GM18858 (cell line): Measurements from ENCODE around the gene SPTBN1.

Source experiments
- ATAC-seq: cut with Tn5 transposase; IDR thresholded peaks from one replicate; pipeline ENCODE4 v1.9.1; 2021; ENCODE audit not compliant: unreplicated experiment

SPTBN1 gene

DNA sequence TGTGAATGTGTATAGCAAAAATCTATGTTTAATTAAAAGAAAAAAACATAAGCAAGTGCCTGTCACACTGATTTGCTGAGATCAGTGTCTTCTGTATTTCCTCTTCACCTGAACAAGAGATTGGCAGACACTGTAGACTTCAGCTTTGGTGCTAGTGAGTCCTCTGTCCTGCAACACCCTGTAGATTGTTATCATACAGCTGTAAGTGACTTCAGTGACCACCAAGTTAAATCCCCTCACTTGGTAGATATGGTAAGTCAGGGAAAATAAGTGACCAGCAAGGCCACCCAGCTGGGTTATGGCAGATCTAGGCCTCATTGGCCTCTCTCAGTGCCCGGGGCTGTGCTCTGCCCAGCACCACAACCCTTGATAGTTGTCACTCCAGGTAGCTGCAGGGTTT lies 147.7 kb downstream of the SPTBN1 start:
- no peak for ATAC-seq

DNA sequence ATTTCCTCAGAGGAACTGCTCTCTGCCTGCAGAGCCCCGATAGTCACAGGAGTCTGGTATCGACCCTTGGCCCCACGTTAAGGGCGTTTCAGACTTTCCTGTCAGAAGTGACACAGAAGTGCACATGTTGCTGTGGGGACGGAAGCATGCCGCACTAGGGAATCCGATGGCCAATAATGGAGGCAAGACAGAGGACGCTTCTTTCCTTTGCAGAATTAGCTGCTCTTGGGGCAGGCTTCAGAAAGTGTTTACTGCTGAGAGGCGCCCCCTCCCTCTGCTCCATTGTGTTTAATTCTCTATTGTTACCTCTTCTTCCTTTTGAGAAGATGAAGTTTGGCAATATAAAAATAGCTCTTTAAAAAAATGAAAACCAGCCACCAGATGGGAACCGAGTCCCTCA lies 148.7 kb downstream of the SPTBN1 start:
- ATAC-seq = no peak

DNA sequence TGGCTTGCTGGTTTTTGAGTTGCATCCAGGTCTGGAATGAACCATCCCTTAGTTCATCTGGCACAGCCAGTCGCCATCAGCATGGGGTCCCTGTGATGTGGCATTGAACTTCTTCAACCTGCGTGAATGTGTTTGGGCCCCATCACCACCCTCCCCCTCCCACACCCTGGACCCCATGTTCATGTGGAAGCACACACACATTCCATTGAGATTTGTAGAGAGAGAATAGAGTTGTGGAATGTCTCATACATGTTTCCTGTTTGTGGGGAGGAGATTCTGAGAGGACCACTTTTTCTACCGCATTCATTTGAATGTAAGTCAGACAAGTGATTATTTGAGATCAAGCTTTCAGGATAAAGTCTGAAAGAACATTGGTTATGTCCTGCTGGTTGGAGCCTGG lies 149.7 kb downstream of the SPTBN1 start:
- no peak for ATAC-seq

- ATAC-seq = no peak
Measured at GRCh38 chr2:54606393-54606958, 150.3 kb downstream of the SPTBN1 start.

DNA sequence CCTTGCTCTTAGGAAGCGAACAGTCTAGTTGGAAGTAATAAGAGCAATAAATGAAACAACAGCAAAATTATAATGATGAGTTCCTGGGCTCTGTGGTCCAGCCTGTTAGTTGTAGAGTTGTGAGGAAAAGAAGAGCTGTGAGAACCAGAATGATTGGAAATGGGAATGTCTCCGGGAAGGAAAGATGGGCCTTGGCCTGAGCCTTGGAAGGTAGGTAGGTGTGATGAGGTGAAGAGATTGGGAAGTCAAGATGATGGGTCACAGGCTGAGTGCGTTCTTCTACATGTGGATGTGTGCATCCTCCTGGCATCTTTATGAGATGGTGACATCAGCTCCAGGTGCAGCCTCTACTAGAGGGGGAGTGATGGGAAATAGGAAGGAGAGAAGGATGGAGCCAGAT lies 152.1 kb downstream of the SPTBN1 start:
- ATAC-seq = no peak

GRCh38 chr2:54609241-54609640 lies 153.1 kb downstream of the SPTBN1 start:
- no peak for ATAC-seq

DNA sequence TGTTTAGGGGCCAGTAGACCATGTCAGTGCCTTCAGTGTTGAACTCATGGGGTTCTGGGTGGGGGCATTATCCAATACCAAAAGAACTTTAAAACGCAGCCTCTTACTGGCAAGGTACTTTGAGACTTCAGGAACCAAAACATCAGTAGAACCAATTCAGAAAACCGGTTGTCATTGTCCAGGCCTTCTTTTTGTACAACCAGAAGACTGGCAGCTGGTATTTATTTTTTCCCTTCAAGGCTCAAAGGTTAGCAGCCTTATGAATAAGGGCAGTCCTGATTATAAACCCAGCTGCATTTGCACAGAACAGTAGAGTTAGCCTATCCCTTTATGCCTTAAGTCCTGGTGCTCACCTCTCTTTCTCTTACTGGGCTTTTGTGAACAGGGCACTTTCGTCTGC lies 153.5 kb downstream of the SPTBN1 start:
- no peak for ATAC-seq

DNA sequence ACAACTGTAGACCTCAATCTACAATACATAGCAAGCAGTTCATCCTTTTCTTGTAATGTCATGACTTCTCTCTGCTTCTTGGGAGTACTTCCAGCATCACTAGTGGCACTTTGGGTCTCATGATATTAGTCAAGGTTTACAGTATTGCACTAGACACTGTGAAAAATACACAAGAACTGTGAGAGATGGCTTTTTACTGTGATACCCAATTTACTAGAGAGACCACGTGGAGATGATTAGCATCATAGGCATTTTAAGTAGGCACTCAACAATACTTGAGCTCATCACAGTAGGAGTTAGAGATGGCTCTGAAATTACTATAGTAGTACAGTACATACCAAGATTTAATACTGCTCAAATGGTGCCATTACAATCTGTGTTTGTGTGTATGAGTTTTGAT lies 154.6 kb downstream of the SPTBN1 start:
- no peak for ATAC-seq

DNA sequence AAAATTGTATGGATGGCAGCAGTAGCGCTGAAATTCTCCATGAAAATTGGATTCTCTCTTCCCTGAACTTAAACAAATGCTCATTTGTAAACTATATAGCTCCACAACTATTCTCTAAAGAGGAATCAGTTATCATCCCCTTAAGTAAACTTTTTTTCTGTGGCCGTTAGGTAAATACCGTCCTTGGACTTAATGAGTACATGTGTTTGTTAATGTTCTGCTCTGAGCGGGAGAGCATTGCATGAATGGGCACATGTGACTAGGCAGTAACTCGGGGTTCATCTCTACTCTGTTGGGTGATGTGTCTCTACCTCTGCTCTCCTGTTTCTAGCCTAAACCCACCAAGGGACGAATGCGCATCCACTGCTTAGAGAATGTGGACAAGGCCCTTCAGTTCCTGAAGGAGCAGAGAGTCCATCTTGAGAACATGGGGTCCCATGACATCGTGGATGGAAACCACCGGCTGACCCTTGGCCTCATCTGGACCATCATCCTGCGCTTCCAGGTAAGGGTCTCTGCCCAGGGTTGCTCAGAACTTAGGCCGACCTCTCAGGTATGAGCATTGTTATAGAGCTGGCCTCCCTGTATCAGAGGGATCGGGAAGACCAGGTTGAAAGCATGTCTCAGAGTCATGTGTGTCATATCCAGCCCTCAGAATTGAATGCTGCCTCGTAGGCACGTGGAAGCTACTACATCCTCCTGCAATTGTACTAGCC lies 155.9 kb downstream of the SPTBN1 start:
- ATAC-seq = no peak

DNA sequence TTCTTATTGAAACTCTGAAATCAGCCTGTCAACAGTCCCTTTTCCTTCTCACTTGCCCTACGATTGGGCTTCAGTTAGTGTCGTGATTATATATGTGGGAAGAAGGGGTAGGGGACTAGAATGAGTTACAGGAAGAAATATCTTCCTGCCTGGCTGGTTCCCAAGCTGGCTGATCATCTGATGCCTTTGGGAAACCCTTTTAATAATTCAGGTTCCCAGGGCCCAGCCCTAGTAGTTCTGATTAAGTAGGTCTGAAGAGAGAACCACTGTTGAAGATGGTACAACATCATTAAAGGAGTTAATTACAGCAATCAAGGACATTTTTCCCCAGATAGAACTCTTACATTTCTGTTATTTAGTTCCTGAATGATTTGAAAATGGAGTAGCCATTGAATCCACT lies 157.3 kb downstream of the SPTBN1 start:
- ATAC-seq = no peak

GRCh38 chr2:54613794-54614257 lies 157.7 kb downstream of the SPTBN1 start:
- ATAC-seq = no peak

DNA sequence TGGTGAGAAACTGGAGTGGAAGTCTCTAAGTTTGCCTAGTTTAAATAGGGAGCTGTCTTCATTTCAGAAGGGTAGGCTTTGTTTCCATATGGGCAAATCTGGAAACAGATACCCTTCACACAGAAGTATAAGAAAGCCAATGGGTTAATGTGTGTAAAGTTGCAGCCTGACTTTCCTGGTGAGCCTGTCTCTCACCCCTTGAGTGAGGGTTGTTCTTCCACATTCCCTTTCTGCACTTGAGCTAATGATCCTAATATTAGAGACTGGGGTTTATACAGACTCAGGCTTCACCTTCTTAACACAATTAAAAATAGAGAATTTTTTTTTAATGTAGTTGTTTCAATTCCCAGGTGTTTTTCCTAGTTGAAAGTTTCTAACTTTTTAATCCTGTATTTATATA lies 158.7 kb downstream of the SPTBN1 start:
- ATAC-seq = no peak

GRCh38 chr2:54615832-54616534 lies 159.9 kb downstream of the SPTBN1 start:
- ATAC-seq = no peak

GRCh38 chr2:54617409-54617808 lies 161.3 kb downstream of the SPTBN1 start:
- no peak for ATAC-seq

DNA sequence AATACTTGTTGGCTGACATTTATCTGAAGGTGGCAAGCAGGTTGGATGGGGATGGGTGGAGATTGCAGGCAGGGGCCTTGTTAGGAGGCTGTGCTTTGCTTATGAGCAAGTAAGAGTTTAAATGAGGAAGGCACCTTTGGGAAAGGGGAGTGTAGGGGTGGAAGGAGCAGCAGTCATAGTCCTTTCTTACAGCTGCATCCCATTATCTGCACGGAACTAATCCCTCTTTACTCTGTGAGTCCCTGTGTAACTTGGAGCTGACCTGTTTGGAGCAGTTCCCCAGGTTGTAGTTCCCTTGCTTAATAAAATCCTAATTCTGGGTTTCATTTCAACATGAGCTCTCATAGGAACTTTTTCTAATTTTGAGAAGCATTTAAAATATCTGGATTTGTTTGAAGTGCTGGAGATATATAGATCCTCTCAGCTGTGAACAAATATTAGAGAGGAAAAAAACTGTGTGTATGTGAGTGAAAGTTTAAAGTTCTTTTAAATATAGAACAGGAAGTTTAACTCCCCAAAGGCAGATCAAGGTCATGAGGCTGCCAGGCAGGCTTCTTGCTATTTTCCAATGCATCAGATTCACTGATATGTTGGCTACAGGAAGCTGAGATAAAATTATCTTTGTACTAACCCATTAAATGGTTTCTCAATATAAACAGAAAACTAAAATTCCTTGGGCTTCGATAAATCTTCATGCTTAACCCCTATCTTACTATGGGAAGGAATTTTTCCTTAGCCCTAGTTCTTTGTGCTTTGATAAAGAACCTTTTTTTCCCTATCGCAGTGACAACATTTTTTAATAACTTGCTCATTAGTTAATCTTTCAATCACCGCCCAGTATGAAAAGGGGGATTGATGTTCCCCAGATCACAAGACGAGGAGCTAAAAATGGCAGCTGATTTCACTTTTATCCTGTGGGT lies 162.8 kb downstream of the SPTBN1 start:
- ATAC-seq = no peak

DNA sequence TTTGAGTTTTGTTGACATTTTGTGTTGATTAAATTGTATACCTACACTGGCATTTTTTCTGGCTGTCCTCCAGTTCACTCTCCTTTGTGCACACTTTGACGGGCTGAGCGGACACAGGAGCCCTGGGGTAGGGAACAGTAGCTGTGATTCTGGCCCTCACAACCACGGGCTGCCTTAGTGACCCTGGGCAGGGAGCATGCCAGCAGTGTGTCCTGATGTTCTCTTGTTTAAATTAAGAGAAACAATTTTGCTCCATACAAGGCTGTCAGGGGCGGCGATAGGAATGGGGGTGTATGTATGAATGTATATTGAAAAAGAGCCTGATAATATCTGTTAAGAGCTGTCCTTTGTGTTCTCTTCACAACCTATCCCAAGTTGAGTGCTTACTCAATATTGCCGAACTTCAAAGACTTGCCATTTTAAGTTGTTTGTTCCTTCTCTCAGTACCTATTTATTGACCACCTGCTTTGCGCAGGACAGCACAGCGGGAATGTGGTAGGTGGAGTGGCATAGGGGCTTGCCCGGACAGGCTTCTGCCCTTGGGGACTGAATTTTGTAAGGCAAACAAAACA lies 163.6 kb downstream of the SPTBN1 start:
- no peak for ATAC-seq

DNA sequence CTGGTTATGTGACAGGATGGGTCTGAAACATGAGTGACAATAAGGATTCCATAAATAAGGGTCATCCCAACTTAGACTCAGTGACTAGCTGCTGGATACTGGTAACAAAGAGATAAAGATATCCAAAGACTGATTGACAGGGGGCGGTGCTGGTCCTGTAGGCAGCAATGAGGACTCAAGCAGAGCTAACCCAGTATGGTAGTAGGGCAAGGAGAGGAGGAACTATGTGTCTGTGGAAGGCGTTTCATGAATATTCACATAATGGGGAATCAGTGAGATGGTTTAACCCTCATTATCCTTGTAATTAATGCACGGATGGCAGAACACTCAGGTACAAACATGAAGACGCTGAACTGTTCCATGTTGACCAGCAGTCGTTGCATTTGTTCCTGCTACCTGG lies 164.8 kb downstream of the SPTBN1 start:
- no peak for ATAC-seq

- ATAC-seq = no peak
Measured at GRCh38 chr2:54624591-54625071, 168.5 kb downstream of the SPTBN1 start.

DNA sequence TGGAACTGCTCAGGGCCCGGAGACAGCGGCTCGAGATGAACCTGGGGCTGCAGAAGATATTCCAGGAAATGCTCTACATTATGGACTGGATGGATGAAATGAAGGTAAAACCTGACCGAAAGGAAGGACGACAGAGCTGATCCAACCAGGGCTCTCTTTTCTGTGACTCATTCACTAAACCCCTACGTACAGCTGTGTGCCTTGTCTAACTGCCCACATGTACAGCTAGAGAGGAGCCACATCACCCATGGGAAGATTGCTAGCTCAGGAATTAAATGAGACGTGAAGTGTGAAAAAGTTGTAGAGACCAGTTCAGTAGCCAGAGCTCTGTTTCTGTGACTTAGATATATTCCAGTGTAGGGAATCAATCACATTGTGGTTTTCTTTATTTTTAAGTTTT lies 170.0 kb downstream of the SPTBN1 start:
- no peak for ATAC-seq

GRCh38 chr2:54626884-54627283 lies 170.8 kb downstream of the SPTBN1 start:
- ATAC-seq = no peak

- no peak for ATAC-seq
Measured at GRCh38 chr2:54627973-54628372, 171.8 kb downstream of the SPTBN1 start.
